Spleen (tissue), 7 donors: ENCODE data around the gene ZNF611.

Experiments
- POLR2A ChIP-seq, 3 donors: fragments of 450-650 bp; IDR thresholded peaks; one replicate each; pipeline ENCODE4 v1.5.1; 2017; ENCODE audit warnings: antibody characterized with exemption in 3 of 3, mild to moderate bottlenecking in 1 of 3
- POLR2AphosphoS5 ChIP-seq, 3 donors: sonication (generic); formaldehyde crosslinking; IDR thresholded peaks; one replicate each; pipeline ENCODE4 v1.5.1; 2017; ENCODE audit warnings: antibody characterized with exemption in 3 of 3
- TF ChIP-seq, protein P1 (sequence below), 11 experiments: fragments of 200-600 bp in 7 of 11; fragments of 450-650 bp in 4 of 11; sonication (generic) in 4 of 11; IDR thresholded peaks in 8 of 11; conservative IDR thresholded peaks in 3 of 11; 1 replicate in 7 of 11; 2 replicates in 4 of 11; pipeline versions ENCODE4 v1.4.0 to v1.8.0; 2016 to 2021; ENCODE audit warnings: antibody characterized with exemption in 11 of 11, inconsistent platforms in 4 of 11, mild to moderate bottlenecking in 1 of 11
- donor health status: DM: no; HTN: no; CAD: no; lungs with moderate emphysema.
- donor health status: DM: no; HTN: no; CAD: no.
- donor health status: DM: no; HTN: no; CAD: no.

DNA sequence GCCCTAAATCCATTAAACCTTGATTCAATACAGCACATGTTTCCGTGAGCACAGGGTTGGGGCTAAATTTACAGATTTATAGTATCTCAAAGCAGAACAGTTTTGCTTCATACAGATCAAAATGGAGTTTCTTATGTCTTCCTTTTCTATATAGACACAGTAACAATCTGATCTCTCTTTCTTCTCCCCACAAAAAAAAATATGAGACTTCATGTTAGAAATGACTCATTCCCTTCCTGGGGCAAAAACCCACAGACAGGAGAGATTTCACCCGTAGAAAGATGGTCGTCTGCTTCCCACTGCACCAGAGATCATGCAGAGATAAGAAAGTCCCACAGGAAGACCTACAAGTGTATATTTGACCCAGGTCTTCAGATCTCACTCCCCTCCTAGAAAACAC lies 7.7 kb upstream of the ZNF611 start:
- TF ChIP-seq, protein P1, sequence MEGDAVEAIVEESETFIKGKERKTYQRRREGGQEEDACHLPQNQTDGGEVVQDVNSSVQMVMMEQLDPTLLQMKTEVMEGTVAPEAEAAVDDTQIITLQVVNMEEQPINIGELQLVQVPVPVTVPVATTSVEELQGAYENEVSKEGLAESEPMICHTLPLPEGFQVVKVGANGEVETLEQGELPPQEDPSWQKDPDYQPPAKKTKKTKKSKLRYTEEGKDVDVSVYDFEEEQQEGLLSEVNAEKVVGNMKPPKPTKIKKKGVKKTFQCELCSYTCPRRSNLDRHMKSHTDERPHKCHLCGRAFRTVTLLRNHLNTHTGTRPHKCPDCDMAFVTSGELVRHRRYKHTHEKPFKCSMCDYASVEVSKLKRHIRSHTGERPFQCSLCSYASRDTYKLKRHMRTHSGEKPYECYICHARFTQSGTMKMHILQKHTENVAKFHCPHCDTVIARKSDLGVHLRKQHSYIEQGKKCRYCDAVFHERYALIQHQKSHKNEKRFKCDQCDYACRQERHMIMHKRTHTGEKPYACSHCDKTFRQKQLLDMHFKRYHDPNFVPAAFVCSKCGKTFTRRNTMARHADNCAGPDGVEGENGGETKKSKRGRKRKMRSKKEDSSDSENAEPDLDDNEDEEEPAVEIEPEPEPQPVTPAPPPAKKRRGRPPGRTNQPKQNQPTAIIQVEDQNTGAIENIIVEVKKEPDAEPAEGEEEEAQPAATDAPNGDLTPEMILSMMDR (IDR thresholded peaks at IDR 0.05 in 8 of 11, conservative IDR thresholded peaks at IDR 0.05 in 3 of 11): no peak
- TF ChIP-seq POLR2A (IDR thresholded peaks at IDR 0.05) (no peak), POLR2AphosphoS5 (IDR thresholded peaks at IDR 0.05) (no peak)
